IPS-18c (cell line): ENCODE measurements around the gene COIL.

Experiments used
- H3K4me3 ChIP-seq: 2 replicates; pipeline ENCODE4 v1.7.0; 2013; ENCODE audit warnings: low read depth, mild to moderate bottlenecking, low read length, moderate library complexity; ENCODE audit not compliant: insufficient read depth
- H3K9me3 ChIP-seq: one replicate; pipeline ENCODE4 v1.6.1; 2013; ENCODE audit warnings: mild to moderate bottlenecking, low read length, moderate library complexity; ENCODE audit not compliant: control insufficient read depth, insufficient read depth

Gene COIL

GRCh38 chr17:56960596-56961538 lies at the start of gene COIL:
COIL (minus strand) TSS chr17:56961050; CDS start chr17:56961019, 31 bp downstream.
- peak within 1 kb of the TSS; percentile 72 for H3K4me3 ChIP-seq

GRCh38 chr17:57010487-57010886 lies 49.6 kb upstream of the COIL start:
- no peak overlapping the region for H3K4me3 ChIP-seq
- no peaks in the 10 kb centered on the region for H3K9me3 ChIP-seq

More at GRCh38 chr17:56960596-56961538, at the start of gene COIL:
- H3K9me3 ChIP-seq = no peaks in the 10 kb centered on the region

GRCh38 chr17:57009737-57010445 lies 49.0 kb upstream of the COIL start:
- Histone ChIP-seq H3K4me3 (no peak overlapping the region), H3K9me3 (no peaks in the 10 kb centered on the region)

GRCh38 chr17:57008958-57009357 lies 48.1 kb upstream of the COIL start:
- H3K4me3 ChIP-seq = no peak overlapping the region

GRCh38 chr17:57006040-57006439 lies 45.2 kb upstream of the COIL start:
- Histone ChIP-seq H3K9me3 (no peaks in the 10 kb centered on the region), H3K4me3 (no peak overlapping the region)

More at GRCh38 chr17:57008958-57009357, 48.1 kb upstream of the COIL start:
- H3K9me3 ChIP-seq = no peaks in the 10 kb centered on the region

- H3K4me3 ChIP-seq = no peak overlapping the region
- H3K9me3 ChIP-seq = no peaks in the 10 kb centered on the region
Measured at GRCh38 chr17:57004944-57005579, 44.2 kb upstream of the COIL start.

- Histone ChIP-seq H3K9me3 (no peaks in the 10 kb centered on the region), H3K4me3 (no peak overlapping the region)
Measured at GRCh38 chr17:57002904-57003303, 42.1 kb upstream of the COIL start.

- no peak overlapping the region for H3K4me3 ChIP-seq
- no peaks in the 10 kb centered on the region for H3K9me3 ChIP-seq
Measured at GRCh38 chr17:57001541-57001940, 40.7 kb upstream of the COIL start.

- H3K4me3 ChIP-seq = no peak overlapping the region
- no peaks in the 10 kb centered on the region for H3K9me3 ChIP-seq
Measured at GRCh38 chr17:56997313-56997712, 36.5 kb upstream of the COIL start.

- Histone ChIP-seq H3K4me3 (no peak overlapping the region), H3K9me3 (no peaks in the 10 kb centered on the region)
Measured at GRCh38 chr17:56995766-56996165, 34.9 kb upstream of the COIL start.

GRCh38 chr17:56994009-56994792 lies 33.4 kb upstream of the COIL start:
- no peak overlapping the region for H3K4me3 ChIP-seq
- H3K9me3 ChIP-seq = no peaks in the 10 kb centered on the region

- Histone ChIP-seq H3K4me3 (no peak overlapping the region), H3K9me3 (peaks cover 2% of the 10 kb centered on the region)
Measured at GRCh38 chr17:56992364-56992763, 31.5 kb upstream of the COIL start.

GRCh38 chr17:56988901-56989572 lies 28.2 kb upstream of the COIL start:
- H3K9me3 ChIP-seq = peaks cover 2% of the 10 kb centered on the region
- no peak overlapping the region for H3K4me3 ChIP-seq

GRCh38 chr17:56987283-56987834 lies 26.5 kb upstream of the COIL start:
- H3K9me3 ChIP-seq = peaks cover 2% of the 10 kb centered on the region

GRCh38 chr17:56985371-56986162 lies 24.7 kb upstream of the COIL start:
- Histone ChIP-seq H3K9me3 (peaks cover 2% of the 10 kb centered on the region), H3K4me3 (no peak overlapping the region)

More at GRCh38 chr17:56987283-56987834, 26.5 kb upstream of the COIL start:
- H3K4me3 ChIP-seq = no peak overlapping the region
